Jurkat, Clone E6-1 (cell line): ENCODE data around the gene SRR.

Experiments
- DNase-seq: peaks from one replicate; pipeline ENCODE4 v3.0.0-alpha.2; 2011; ENCODE audit warnings: low read depth, low spot score
- H3K4me3 ChIP-seq: 2 replicates; pipeline ENCODE4 v1.5.1; 2011; ENCODE audit warnings: mild to moderate bottlenecking, low read length, control low read depth, moderate library complexity

Gene SRR

DNA sequence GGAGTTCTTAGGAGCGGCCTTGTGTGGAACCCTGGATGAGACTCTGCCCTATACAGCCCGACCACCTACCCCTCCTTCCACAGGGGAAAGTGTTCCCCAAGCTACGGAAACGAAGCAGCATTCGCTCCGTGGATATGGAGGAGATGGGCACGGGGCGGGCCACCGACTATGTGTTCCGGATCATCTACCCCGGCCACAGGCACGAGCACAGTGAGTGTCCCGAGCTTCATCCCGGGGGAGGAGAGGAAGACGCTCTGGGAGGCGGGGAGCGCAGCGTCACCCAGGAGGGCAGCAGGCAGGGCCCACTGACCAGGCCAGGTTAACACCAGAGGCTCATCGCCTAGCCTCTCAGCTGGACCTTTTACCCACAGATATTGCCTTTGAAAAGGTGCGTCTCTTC is 61.4 kb downstream of the SRR start:
- DNase-seq = no peak
- H3K4me3 ChIP-seq = no peak overlapping the region

DNA sequence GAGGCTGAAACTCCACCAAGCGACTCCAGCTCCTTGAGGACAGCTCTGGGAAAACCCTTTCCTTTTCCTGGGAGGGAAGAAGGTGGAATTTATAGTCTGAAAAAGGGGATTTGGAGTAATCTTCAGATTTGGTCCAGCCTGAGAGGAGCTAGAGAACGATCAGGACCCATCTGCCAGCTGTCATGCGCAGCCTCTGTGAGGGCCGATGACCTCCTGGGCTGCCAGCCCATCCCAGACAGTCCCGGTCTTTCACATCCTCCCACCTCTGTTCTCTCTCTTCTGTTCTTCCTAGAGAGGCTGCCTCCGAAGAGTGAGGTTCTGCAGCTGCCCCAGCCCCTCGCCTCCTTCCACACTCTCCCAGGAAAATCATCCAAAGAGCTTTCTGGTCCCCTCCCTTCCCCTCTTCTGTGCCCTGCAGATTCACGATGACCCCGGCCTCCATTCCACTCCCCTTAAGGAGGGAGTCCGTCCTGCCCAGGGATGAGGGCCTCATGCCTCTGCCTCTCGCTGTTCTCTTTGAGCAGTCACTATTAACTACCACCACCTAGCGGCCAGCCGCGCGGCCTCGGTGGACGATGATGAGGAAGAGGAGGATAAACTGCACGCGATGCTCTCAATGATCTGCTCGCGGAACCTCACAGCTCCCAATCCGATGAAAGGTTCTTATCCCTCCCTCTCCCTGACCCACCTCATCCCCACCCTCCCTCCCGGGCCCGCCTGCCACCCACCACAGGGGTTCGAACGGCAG is 63.2 kb downstream of the SRR start:
- DNase-seq = no peak
- no peak overlapping the region for H3K4me3 ChIP-seq

DNA sequence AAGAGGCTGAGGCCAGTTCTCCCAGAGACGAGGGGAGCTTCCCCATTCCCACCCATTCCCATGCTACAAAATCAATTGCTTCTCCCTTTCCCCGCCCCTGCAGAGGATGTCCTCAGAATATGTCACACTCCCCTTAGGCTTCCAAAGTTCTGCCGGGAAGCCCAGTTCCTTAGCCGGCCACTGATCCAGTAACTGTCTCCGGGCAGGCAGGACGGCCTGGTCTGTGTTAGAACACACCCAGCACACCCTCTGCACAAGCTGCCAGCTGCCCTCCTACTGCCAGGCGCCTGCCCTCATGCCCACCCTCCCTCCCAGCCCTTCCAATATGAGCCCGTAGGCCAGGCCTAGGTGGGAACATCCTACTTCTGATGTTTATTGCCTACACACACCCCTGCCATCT is 64.6 kb downstream of the SRR start:
- DNase-seq = no peak
- H3K4me3 ChIP-seq = no peak overlapping the region

DNA sequence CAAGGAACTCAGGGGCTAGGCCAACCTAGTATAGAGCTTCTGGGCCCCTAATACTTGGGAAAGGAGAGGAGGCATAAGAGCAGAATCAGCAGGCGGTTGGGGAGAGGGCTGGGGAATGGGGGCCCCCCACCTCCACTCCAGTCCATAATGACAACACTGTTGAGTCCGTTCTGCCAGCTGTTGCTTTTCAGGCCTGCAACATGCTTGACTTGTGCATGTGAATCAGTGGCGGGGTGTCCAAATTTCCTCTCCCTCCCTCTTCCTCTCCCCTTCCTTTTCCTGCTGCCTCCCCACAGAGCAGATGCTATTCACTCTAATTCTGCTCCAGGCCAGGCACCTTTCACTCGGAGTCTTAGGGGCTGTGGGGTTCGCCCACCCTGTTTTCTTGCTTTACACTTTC is 65.3 kb downstream of the SRR start:
- no peak for DNase-seq
- no peak overlapping the region for H3K4me3 ChIP-seq

DNA sequence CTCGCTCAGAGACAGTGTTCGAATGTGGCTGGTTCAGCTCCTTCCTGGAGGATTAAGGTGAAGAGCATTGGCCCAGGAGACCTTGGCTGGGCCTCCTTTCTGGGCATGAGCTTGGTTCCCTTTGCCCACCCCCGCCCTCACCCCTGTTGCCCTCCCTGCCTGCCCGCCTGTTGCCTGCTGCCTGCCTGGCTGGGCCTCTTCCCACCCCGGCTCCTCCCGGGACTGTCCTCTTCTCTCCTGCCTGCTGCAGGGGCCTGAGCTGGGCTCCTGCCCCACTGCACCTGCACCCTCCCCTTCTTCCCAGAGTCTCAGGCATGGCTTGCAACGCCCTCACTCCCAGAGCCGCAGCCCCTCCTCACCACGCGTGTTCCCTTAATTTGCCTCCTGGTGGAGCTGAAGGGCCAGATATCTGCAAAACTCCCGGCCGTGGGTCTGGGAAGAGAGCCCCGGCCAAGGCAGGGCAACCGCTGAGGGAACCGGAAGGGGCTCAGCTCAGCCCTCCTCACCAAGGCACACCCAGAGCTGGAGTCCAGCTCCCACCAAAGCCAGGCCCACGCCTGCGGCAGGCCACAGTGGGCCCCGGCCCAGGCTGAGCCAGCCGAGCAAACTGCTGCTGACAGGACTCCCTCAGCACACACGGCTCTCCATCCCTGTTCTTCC is 65.9 kb downstream of the SRR start:
- H3K4me3 ChIP-seq = no peak overlapping the region
- DNase-seq = no peak

DNA sequence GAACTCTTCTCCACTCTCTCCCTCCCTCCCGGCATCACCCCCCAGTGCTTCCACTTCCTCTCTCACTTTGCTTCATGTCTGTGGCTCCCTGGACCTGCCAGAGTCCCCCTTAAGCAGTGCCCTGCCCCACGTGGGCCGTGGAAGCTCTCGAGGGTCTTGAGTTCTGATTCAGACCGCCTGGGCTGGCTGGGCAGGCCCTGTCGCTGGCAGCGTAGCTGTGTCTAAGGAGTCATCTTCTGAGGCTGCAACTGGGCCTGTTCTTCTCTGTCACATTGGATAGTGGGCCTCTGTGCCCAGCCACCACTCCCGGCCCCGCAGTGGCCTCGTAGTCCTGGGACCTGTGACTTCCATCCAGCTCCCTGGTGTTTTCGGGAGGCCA is 66.5 kb downstream of the SRR start:
- DNase-seq = no peak
- no peak overlapping the region for H3K4me3 ChIP-seq

DNA sequence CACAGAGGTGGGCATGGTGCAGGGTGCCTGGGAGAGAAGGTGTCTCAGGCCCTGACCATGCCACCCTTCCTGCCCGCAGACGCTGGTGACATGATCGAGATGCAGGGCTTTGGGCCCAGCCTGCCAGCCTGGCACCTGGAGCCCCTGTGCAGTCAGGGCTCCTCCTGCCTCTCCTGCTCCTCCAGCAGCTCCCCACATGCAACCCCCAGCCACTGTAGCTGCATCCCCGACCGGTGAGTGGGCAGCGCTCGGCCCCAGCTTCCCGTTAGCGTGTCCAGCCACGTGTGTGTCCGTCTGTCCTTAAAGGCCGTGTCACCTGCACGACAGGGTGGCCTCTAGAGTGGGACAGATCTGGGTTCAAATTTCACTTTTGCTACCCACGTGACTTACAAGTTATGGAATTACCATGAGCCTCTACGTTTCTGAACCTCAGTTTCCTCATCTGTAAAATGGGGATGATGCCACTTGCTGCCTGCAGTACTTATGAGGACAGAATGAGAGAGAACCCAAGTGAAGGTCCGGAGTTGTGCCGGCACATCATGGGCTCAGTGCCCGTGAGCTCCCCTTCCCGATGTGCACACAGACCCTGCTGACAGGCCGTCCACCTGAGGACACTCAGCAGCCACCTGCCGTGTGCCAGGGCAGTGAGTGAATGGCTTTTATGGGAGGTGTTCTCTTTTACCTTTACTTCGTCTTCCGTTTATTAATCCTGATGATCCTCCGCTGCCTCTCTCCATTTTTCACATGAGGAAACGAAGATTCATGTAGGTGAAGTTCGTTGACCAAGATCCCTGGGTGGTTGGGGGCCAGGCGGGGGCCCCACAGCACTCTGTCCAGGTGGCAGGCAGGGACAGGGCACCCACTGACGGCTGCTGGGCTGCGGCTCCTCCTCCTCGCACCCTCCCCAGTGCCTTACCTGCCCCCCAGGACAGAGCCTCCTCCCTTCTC is 67.7 kb downstream of the SRR start:
- H3K4me3 ChIP-seq = no peak overlapping the region
- DNase-seq = no peak

DNA sequence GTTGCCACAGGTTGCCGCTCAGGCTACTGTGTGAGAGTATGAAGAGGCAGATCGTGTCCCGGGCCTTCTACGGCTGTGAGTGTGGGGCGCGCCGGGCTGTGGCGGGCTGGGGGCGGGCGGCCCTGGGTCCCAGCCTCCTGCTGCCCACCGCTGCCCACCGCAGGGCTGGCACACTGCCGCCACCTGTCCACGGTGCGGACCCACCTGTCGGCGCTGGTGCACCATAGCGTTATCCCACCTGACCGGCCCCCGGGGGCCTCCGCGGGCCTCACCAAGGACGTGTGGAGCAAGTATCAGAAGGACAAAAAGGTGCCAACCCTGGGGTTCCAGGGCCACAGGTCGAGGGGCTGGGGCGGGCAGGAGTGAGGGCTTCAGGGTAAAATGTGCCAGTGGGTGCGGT is 68.4 kb downstream of the SRR start:
- no peak overlapping the region for H3K4me3 ChIP-seq
- no peak for DNase-seq

DNA sequence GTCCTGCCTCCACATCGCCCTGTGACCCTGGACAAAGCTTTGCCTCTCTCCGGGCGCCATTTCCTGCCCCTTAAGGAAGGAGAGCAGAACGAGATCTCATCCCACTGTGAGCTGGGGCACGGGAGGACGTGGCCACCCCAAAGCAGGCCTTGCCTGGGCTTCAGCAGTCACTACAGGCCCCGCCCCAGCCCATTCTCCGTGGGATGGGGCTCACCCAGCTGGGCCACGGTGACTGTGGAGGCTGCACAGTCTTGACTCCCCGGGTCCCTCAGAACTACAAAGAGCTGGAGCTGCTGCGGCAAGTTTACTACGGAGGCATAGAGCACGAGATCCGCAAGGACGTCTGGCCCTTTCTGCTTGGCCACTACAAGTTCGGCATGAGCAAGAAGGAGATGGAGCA is 68.9 kb downstream of the SRR start:
- H3K4me3 ChIP-seq = no peak overlapping the region

DNA sequence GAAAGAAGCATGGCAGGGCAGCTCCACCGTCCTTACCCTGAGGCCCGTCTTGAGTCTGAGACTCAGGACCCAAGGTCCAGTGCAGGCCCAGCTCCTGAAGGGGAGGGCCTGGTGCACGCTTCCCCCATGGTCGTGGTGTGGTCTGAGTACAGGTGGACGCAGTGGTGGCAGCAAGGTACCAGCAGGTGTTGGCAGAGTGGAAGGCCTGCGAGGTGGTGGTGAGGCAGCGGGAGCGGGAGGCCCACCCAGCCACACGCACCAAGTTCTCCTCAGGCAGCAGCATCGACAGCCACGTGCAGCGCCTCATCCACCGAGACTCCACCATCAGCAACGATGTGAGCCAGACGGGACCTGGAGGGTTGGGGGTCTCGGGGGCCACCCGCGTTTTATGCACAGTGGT is 69.4 kb downstream of the SRR start:
- no peak for DNase-seq

More for the DNA sequence above, 68.9 kb downstream of the SRR start:
- no peak for DNase-seq

More for the DNA sequence above, 69.4 kb downstream of the SRR start:
- H3K4me3 ChIP-seq = no peak overlapping the region
